ENCODE results near the gene DDX39A.
"Not testable (repeated sequence)": the region's sequence is repeated elsewhere in the genome, so short reads cannot be mapped to it uniquely, and the experiment has no call there.

Gene DDX39A

DNA sequence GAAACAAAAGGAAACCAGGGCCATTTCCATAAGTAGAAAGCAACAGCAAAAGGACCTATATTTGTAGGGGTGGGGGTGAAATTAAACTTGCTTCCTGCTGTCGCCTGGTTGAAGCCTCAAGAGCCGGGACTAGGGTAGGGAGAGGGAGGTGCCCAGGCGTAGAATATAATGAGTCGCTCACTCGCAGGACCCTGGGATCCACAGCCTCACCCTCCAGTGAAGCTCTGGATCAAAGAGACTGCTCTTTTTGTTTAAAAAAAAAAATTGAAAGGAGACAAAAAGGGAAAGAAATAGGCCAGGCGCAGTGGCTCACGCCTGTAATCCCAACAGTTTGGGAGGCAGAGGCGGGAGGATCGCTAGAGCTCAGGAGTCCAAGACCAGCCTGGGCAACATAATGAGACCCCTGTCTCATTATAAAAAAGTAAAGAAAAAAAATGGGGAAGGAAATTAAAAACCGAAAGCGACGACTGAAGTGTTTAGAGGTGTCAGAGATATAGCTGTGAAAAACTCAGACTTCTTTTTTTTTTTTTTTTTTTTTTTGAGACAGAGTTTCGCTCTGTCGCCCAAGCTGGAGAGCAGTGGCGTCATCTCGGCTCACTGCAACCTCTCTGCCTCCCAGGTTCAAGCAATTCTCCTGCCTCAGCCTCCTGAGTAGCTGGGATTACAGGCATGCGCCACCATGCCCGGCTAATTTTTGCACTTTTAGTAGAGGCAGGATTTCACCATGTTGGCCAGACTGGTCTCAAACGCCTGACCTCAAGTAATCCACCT is 48.8 kb downstream of the DDX39A start:
- FAIRE-seq (peak; percentile 77), DNase-seq (ENCODE audit: extremely low spot score, insufficient read length, low read depth) (no peak)

DNA sequence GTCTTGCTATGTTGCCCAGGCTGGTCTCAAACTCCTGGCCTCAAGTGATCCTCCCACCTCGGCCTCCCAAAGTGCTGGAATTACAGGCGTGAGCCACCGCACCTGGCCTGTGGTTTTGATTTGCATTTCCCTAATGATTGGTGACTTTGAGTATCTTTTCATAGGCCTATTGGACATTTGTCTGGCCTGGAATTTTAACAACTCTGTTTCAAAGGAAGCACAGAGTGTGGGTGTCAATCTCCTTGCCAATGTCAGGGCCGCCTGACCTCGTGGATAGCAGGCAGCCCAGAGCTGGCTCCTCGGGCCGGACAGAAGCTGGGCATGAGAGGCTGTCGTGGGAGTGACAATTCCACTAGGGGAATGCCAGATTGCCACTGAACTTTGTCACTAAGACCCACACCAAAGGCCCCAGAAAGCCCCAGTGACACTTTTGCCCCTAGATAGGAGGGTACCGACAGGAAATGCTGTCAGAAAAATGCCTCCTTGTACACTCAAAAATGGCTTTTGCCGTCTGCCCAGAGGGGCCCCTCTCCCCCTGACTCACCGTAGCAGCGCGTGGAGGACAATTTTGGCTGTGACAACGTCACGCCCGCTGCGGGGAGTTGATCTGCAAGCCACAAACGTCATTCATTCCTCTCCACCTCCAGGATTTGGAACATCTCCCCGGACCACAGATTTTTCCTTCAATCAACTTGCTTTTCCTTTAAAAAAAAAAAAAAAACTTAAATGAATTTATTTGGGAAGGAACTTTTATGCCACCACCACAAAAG is 49.6 kb downstream of the DDX39A start:
- DNase-seq (ENCODE audit: extremely low spot score, insufficient read length, low read depth) (no peak), FAIRE-seq (peak; percentile 82)

DNA sequence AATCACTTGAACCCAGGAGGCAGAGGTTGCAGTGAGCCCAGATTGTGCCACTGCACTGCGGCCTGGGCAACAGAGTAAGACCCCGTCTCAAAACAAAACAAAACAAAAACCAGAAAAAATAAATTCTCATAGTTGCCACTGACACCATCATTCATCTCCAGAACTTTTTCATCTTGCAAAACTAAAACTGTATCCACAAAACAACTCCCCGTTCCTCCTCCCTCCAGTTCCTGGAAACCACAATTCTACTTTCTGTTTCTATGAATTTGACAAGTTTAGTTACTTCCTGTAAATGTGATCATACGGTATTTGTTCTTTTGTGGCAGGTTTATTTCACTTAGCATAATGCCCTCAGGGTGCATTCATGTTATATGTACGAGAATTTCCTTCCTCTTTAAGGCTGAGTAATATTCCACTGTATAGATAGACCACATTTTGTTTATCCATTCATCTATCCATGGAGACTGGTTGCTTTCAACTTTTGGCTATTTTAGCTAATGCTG is 51.1 kb downstream of the DDX39A start:
- no peak for DNase-seq (ENCODE audit: extremely low spot score, insufficient read length, low read depth)
- FAIRE-seq = peak; percentile 62

GRCh38 chr19:14367016-14367415 is 52.1 kb downstream of the DDX39A start:
- FAIRE-seq = no peak
- DNase-seq (ENCODE audit: extremely low spot score, insufficient read length, low read depth) = no peak

DNA sequence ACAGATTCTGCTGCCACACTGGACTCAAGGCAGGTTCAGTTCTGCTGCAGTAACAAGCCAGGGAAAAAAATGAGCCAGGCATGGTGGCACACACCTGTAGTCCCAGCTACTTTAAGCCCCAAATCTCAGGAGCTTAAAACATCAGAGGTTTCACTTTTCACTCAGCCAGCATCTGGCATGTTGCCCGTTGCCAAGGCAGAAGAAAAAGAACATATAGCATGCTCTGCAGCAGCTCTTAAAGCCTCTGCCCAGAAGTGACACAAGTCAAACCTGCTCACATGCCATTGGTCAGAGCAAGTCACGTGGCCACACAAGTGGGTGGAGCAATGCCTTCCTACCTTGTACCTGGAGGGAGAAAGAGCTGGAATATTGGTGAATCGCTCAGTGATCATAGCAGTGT is 52.6 kb downstream of the DDX39A start:
- peak; percentile 98 for FAIRE-seq
- no peak for DNase-seq (ENCODE audit: extremely low spot score, insufficient read length, low read depth)

DNA sequence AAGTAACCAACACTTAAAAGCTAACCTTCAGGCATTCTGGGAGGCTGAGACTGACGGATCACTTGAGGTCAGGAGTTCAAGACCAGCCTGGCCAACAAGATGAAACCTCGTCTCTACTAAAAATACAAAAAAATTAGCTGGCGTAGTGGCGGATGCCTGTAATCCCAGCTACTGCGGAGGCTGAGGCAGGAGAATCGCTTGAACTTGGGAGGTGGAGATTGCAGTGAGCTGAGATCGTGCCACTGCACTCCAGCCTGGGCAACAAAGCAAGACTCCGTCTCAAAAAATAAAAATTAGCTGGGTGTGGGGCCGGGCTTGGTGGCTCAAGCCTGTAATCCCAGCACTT is 55.1 kb downstream of the DDX39A start:
- not testable (repeated sequence) for DNase-seq (ENCODE audit: extremely low spot score, insufficient read length, low read depth); FAIRE-seq

DNA sequence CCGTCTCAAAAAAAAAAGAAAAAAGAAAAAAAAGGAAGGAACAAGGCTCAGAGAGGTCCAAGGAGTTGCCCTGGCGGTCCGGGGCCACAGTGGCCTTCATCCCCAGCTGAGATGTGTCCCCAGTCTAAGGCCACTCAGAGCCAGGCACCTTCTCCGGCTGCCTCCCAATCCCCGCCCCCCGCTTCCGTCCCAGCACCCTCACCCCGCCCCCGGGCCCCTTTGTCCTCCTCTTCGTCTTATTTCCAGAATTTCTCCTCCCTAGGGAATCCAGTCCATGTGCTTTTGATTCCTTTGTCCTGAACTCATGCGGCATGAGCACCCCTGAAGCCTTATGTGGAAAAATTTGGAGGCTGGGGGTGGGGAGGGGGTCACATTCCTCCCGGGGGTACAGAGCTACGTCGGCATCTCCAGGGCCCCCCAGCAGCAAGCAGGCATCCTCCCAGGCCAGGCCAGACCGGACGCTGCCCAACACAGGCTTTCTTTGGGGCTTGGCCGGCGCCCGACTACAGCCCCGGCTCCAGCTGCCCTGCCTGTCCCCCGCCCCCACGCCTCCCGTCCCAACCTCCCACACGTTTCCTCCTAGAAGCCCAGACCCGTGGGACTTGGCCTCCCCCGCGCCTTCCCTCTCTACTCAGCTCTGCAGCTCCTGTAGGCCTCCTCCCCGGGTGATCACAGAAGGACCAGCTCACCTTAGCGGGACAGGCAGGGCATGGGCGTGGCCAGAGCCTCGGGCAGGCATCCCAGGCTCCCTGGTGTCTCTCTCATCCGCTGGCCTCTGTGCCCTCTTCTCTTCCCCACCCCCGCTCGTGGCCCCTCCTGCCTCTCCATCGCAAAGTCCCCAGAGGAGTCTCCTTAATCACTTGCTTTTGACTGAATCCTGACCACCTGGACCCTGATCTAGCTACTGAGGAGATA is 55.7 kb downstream of the DDX39A start:
- FAIRE-seq (peak; percentile 76), DNase-seq (ENCODE audit: extremely low spot score, insufficient read length, low read depth) (no peak)

- DNase-seq (ENCODE audit: extremely low spot score, insufficient read length, low read depth) = no peak
Observed at GRCh38 chr19:14361824-14362223, 57.3 kb downstream of the DDX39A start.

More at GRCh38 chr19:14361824-14362223, 57.3 kb downstream of the DDX39A start:
- FAIRE-seq = peak; percentile 78
